ENCODE data around the gene WLS.

GRCh38 chr1:68144856-68145255 is 87.5 kb downstream of the WLS start:
- TF ChIP-seq, protein P1, sequence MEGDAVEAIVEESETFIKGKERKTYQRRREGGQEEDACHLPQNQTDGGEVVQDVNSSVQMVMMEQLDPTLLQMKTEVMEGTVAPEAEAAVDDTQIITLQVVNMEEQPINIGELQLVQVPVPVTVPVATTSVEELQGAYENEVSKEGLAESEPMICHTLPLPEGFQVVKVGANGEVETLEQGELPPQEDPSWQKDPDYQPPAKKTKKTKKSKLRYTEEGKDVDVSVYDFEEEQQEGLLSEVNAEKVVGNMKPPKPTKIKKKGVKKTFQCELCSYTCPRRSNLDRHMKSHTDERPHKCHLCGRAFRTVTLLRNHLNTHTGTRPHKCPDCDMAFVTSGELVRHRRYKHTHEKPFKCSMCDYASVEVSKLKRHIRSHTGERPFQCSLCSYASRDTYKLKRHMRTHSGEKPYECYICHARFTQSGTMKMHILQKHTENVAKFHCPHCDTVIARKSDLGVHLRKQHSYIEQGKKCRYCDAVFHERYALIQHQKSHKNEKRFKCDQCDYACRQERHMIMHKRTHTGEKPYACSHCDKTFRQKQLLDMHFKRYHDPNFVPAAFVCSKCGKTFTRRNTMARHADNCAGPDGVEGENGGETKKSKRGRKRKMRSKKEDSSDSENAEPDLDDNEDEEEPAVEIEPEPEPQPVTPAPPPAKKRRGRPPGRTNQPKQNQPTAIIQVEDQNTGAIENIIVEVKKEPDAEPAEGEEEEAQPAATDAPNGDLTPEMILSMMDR (conservative IDR thresholded peaks at IDR 0.05) = no peak
- no peak for TF ChIP-seq EZH2 (IDR thresholded peaks at IDR 0.05; ENCODE audit: low read depth)
